ENCODE results near the gene ADGRV1. TPM values are rescaled to one million over a fixed set of nuclear protein-coding genes. Genes with fewer than 3 reads are reported as not detected.

The ADGRV1 gene
- polyA plus RNA-seq, 2 of the 4 experiments (the other 2 are of a cell fraction), result 0.70 to 3.7 TPM

- 73% methylated on average over 4 of the region's 4 CpGs for WGBS (ENCODE audit: missing lambda C conversion rate)
- FAIRE-seq (no peak), ATAC-seq (no peak), DNase-seq (ENCODE audit: low read depth in 1 of 2, low spot score in 1 of 2) (no peak)
- POLR2A ChIA-PET, result interaction anchor here (1.1 kb wide), 2 partner anchors 20 to 237 kb away, joined by 3 read pairs; partner anchors contain the start of gene ARRDC3
- no peak overlapping the region for H3K4me3 ChIP-seq
- H3K9me3 ChIP-seq, result peaks cover 8% of the 10 kb centered on the region; the same call in 1 of the 3 replicates
- TF ChIP-seq CEBPB (IDR thresholded peaks at IDR 0.05) (peak; percentile 74 to 75; a peak in 3 of 4 replicates), USF2 (IDR thresholded peaks at IDR 0.05) (no peak)
- no peak overlapping the region for H3K27ac ChIP-seq
- CTCF ChIA-PET, result interaction anchor here (1.2 to 1.3 kb wide), 2 partner anchors 73 to 280 kb away, joined by 3 to 4 read pairs; no protein-coding TSS in a partner anchor
- H3K4me1 ChIP-seq, result peaks cover 19% of the 10 kb centered on the region
- no peak overlapping the region for H3K4me2 ChIP-seq
Observed at GRCh38 chr5:91146230-91146629, 587.6 kb downstream of the ADGRV1 start.

- no peak for TF ChIP-seq MAZ (IDR thresholded peaks at IDR 0.05; ENCODE audit: borderline replicate concordance, low read depth, low read length)
- TF ChIP-seq MYC (IDR thresholded peaks at IDR 0.05; ENCODE audit: borderline replicate concordance, low read length), result no peak
- TF ChIP-seq HOXB5 (CRISPR knock-in tag; IDR thresholded peaks at IDR 0.05), result no peak
- no peak for TF ChIP-seq RNF2 (IDR thresholded peaks at IDR 0.05; ENCODE audit: borderline replicate concordance, low read depth)
- no peak for TF ChIP-seq PHF8 (IDR thresholded peaks at IDR 0.05; ENCODE audit: borderline replicate concordance, low read depth)
- TF ChIP-seq HDAC2 (IDR thresholded peaks at IDR 0.05), result no peak
- ChIA-PET POLR2A (interaction anchor here (0.8 to 1.1 kb wide), 3 partner anchors 21 to 236 kb away, joined by 3 read pairs; partner anchors contain the start of gene ARRDC3), CTCF (interaction anchor here (1.2 to 1.3 kb wide), 2 partner anchors 72 to 281 kb away, joined by 3 to 4 read pairs; no protein-coding TSS in a partner anchor)
- ATAC-seq (no peak), DNase-seq (ENCODE audit: low read depth in 1 of 2, low spot score in 1 of 2) (no peak), FAIRE-seq (no peak)
- Histone ChIP-seq H3K4me1 (peaks cover 28% of the 10 kb centered on the region), H3K27ac (no peak overlapping the region), H3K4me3 (no peak overlapping the region), H3K4me2 (no peak overlapping the region), H3K9me3 (peaks cover 8% of the 10 kb centered on the region; the same call in 1 of the 3 replicates)
- 91% methylated on average over 4 of the region's 4 CpGs for WGBS (ENCODE audit: missing lambda C conversion rate)
Observed at GRCh38 chr5:91146905-91147600, 588.5 kb downstream of the ADGRV1 start.

GRCh38 chr5:91150234-91150633, 591.6 kb downstream of the ADGRV1 start:
- FAIRE-seq (peak; percentile 100), ATAC-seq (peak in 1 of 2 experiments; percentile 62; a peak in 3 of 6 replicates), DNase-seq (ENCODE audit: low read depth in 1 of 2, low spot score in 1 of 2) (peak; percentile 30 to 32)
- TF ChIP-seq BCL3 (IDR thresholded peaks at IDR 0.05) (no peak), REST (IDR thresholded peaks at IDR 0.05) (no peak), FOSL2 (IDR thresholded peaks at IDR 0.05) (no peak), FOSL2 (CRISPR knock-in tag; IDR thresholded peaks at IDR 0.05) (peak; percentile 27; the same call in 1 of the 2 replicates), RARB (CRISPR knock-in tag; IDR thresholded peaks at IDR 0.05) (no peak), CEBPB (IDR thresholded peaks at IDR 0.05) (no peak)
- Histone ChIP-seq H3K9me3 (peaks cover 8% of the 10 kb centered on the region; the same call in 1 of the 3 replicates), H3K27ac (peak overlapping the region in 1 of 2 experiments; percentile 32; a peak in 1 of 6 replicates), H3K4me3 (no peak overlapping the region), H3K4me1 (peaks cover 31% of the 10 kb centered on the region), H3K4me2 (peak overlapping the region; percentile 34)
- ChIA-PET CTCF (interaction anchor here (0.6 to 1.1 kb wide), 3 partner anchors 10 to 285 kb away, joined by 3 read pairs; no protein-coding TSS in a partner anchor), POLR2A (no interaction called here)
- 59% methylated on average over 1 of the region's 1 CpG for WGBS (ENCODE audit: missing lambda C conversion rate)
